Neural cell (in vitro differentiated cells): ENCODE measurements around the gene ANO1. TPM values are rescaled to one million over a fixed set of nuclear protein-coding genes. Genes with fewer than 3 reads are reported as not detected.

Source experiments
- H2AFZ ChIP-seq: fragments of 200-600, 300-800 bp; sonication (generic), shearing (Covaris generic); 2 replicates; pipeline ENCODE4 v1.6.0; 2014; ENCODE audit warnings: low read depth, mild to moderate bottlenecking, antibody characterized with exemption, low read length, moderate library complexity
- H3F3A ChIP-seq: fragments of 200-600 bp; shearing (Covaris generic); 2 replicates; pipeline ENCODE4 v1.6.1; 2016; ENCODE audit warnings: mild to moderate bottlenecking, moderate library complexity, mixed read lengths, antibody characterized with exemption, low read length; ENCODE audit not compliant: insufficient read depth, poor library complexity, severe bottlenecking
- H3K27ac ChIP-seq: fragments of 200-600, 300-800 bp; sonication (generic), shearing (Covaris generic); 2 replicates; pipeline ENCODE4 v1.5.1; 2014; ENCODE audit warnings: mild to moderate bottlenecking, low read length, moderate library complexity
- H3K27me3 ChIP-seq: fragments of 300-800, 200-600 bp; sonication (generic), shearing (Covaris generic); 2 replicates; pipeline ENCODE4 v1.6.0; 2014; ENCODE audit warnings: mild to moderate bottlenecking, low read depth, low read length, moderate library complexity; ENCODE audit not compliant: insufficient read depth
- H3K36me3 ChIP-seq: fragments of 300-800, 200-600 bp; sonication (generic), shearing (Covaris generic); 2 replicates; pipeline ENCODE4 v1.5.1; 2014; ENCODE audit warnings: mild to moderate bottlenecking, antibody characterized with exemption, low read length, moderate library complexity; ENCODE audit not compliant: insufficient read depth
- H3K4me2 ChIP-seq: fragments of 300-800, 200-600 bp; sonication (generic), shearing (Covaris generic); 2 replicates; pipeline ENCODE4 v1.6.0; 2014; ENCODE audit warnings: mild to moderate bottlenecking, low read length
- H3K4me3 ChIP-seq: fragments of 300-800, 200-600 bp; sonication (generic), shearing (Covaris generic); 2 replicates; pipeline ENCODE4 v1.5.1; 2014; ENCODE audit warnings: mild to moderate bottlenecking, low read length, moderate library complexity
- H3K79me2 ChIP-seq: fragments of 200-600 bp; shearing (Covaris generic); replicated peaks from 2 replicates; pipeline ENCODE4 v1.6.0; 2014; ENCODE audit warnings: mild to moderate bottlenecking, low read length, moderate library complexity; ENCODE audit not compliant: insufficient read depth
- H3K9ac ChIP-seq: fragments of 300-800, 200-600 bp; sonication (generic), shearing (Covaris generic); 2 replicates; pipeline ENCODE4 v1.6.1; 2016; ENCODE audit warnings: mild to moderate bottlenecking, low read length, mixed read lengths
- H3K9me2 ChIP-seq: fragments of 200-600 bp; shearing (Covaris generic); 2 replicates; pipeline ENCODE4 v1.6.1; 2016; ENCODE audit warnings: mild to moderate bottlenecking, low read length, mixed read lengths; ENCODE audit not compliant: insufficient read depth
- H3K9me3 ChIP-seq: fragments of 200-600, 300-800 bp; sonication (generic), shearing (Covaris generic); 2 replicates; pipeline ENCODE4 v1.6.1; 2016; ENCODE audit warnings: mild to moderate bottlenecking, mixed run types, low read length, moderate library complexity, mixed read lengths
- H4K20me1 ChIP-seq: fragments of 200-600 bp; shearing (Covaris generic); 2 replicates; pipeline ENCODE4 v1.6.1; 2016; ENCODE audit warnings: mild to moderate bottlenecking, mixed run types; ENCODE audit not compliant: insufficient read depth
- CTCF ChIP-seq: fragments of 450-650 bp; IDR thresholded peaks from 2 replicates; pipeline ENCODE4 v1.5.1; 2014; ENCODE audit warnings: antibody characterized with exemption, mild to moderate bottlenecking, moderate library complexity; ENCODE audit not compliant: poor library complexity, severe bottlenecking
- EP300 ChIP-seq: fragments of 450-650 bp; conservative IDR thresholded peaks from 2 replicates; pipeline ENCODE4 v1.6.1; 2014; ENCODE audit warnings: antibody characterized with exemption, mild to moderate bottlenecking, moderate library complexity; ENCODE audit not compliant: poor library complexity, severe bottlenecking
- EZH2 ChIP-seq: fragments of 200-600, 300-800 bp; shearing (Covaris generic), sonication (generic); IDR thresholded peaks from 2 replicates; pipeline ENCODE4 v1.6.1; 2014; ENCODE audit warnings: antibody characterized with exemption, low read length, borderline replicate concordance, mild to moderate bottlenecking; ENCODE audit not compliant: insufficient read depth, poor library complexity, severe bottlenecking
- MXI1 ChIP-seq: fragments of 450-650 bp; conservative IDR thresholded peaks from 2 replicates; pipeline ENCODE4 v1.6.1; 2014; ENCODE audit warnings: antibody characterized with exemption, mild to moderate bottlenecking; ENCODE audit not compliant: poor library complexity, severe bottlenecking
- POLR2AphosphoS5 ChIP-seq: IDR thresholded peaks from 2 replicates; pipeline ENCODE4 v1.6.1; 2012
- RAD21 ChIP-seq: fragments of 450-650 bp; conservative IDR thresholded peaks from 2 replicates; pipeline ENCODE4 v1.6.1; 2014; ENCODE audit warnings: antibody characterized with exemption, mild to moderate bottlenecking, moderate library complexity
- REST ChIP-seq: IDR thresholded peaks from 2 replicates; pipeline ENCODE4 v1.6.1; 2012; ENCODE audit warnings: borderline replicate concordance
- SMC3 ChIP-seq: fragments of 450-650 bp; conservative IDR thresholded peaks from 2 replicates; pipeline ENCODE4 v1.6.1; 2014; ENCODE audit warnings: antibody characterized with exemption, mild to moderate bottlenecking, moderate library complexity; ENCODE audit not compliant: poor library complexity
- TAF1 ChIP-seq: IDR thresholded peaks from 2 replicates; pipeline ENCODE4 v1.6.1; 2012; ENCODE audit warnings: low read depth
- polyA plus RNA-seq: library from polyadenylated mRNA; depleted of rRNA; stranded (reverse); fragments of >200 nt; gene quantifications from 2 replicates; pipeline ENCODE4 v1.2.3, GENCODE V29; 2014

ANO1 gene
- polyA plus RNA-seq, 1 donor from 2014 or later = not detected

- no peak overlapping the region for H3K4me3 ChIP-seq
- no peaks in the 10 kb centered on the region for H3F3A ChIP-seq
- TF ChIP-seq RAD21 (no peak), EZH2 (no peak), REST (no peak), EP300 (no peak), MXI1 (no peak), SMC3 (no peak), CTCF (no peak), TAF1 (no peak), POLR2AphosphoS5 (no peak)
- H3K4me2 ChIP-seq = no peak overlapping the region
- no peak overlapping the region for H2AFZ ChIP-seq
- H3K27ac ChIP-seq = no peak overlapping the region
- H3K9me2 ChIP-seq = no peaks in the 10 kb centered on the region
- no peaks in the 10 kb centered on the region for H3K36me3 ChIP-seq
- no peaks in the 10 kb centered on the region for H4K20me1 ChIP-seq
- H3K9me3 ChIP-seq = peaks cover 3% of the 10 kb centered on the region
- H3K79me2 ChIP-seq = no peaks in the 10 kb centered on the region
- H3K27me3 ChIP-seq = no peaks in the 10 kb centered on the region
- H3K9ac ChIP-seq = no peak overlapping the region
Measured at GRCh38 chr11:70040869-70041501, 37.1 kb upstream of the ANO1 start.

- Histone ChIP-seq H3K9me2 (no peaks in the 10 kb centered on the region), H3K9ac (no peak overlapping the region), H4K20me1 (no peaks in the 10 kb centered on the region), H3K9me3 (peaks cover 3% of the 10 kb centered on the region), H3K79me2 (no peaks in the 10 kb centered on the region), H3K4me2 (no peak overlapping the region), H3F3A (no peaks in the 10 kb centered on the region), H3K27me3 (no peaks in the 10 kb centered on the region), H2AFZ (no peak overlapping the region), H3K4me3 (no peak overlapping the region), H3K36me3 (no peaks in the 10 kb centered on the region), H3K27ac (no peak overlapping the region)
- TF ChIP-seq RAD21 (no peak), EZH2 (no peak), EP300 (no peak), MXI1 (no peak), POLR2AphosphoS5 (no peak), CTCF (no peak), REST (no peak), SMC3 (no peak), TAF1 (no peak)
Measured at GRCh38 chr11:70043482-70043881, 34.6 kb upstream of the ANO1 start.
